NCI-H187 (cell line): ENCODE measurements around the gene LDB2.

Experiments used
- DNase-seq, 2 experiments: peaks; one replicate each; lab custom pipeline; 2025; lab: John Stamatoyannopoulos, UW

The LDB2 gene

GRCh38 chr4:16685536-16685935, 212.9 kb downstream of the LDB2 start:
- no peak for DNase-seq

DNA sequence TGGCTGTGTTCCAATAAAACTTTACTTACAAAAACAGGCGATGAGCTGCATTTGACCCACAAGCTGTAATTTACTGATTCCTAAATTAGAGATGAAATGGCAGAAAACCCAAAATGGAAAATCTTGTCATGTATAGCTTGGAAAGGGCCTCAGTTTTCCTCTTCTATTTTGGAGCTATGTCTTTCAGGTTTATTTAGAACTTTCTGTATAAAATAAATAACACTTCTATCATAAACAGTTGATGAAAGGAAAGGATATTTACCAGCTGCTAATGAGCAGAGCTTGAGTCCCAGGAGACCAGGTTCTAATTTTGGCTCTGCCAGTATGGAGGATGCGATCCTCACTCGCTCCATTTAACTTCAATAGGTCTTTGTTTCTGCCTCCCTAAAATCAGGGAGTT, 213.5 kb downstream of the LDB2 start:
- no peak for DNase-seq

DNA sequence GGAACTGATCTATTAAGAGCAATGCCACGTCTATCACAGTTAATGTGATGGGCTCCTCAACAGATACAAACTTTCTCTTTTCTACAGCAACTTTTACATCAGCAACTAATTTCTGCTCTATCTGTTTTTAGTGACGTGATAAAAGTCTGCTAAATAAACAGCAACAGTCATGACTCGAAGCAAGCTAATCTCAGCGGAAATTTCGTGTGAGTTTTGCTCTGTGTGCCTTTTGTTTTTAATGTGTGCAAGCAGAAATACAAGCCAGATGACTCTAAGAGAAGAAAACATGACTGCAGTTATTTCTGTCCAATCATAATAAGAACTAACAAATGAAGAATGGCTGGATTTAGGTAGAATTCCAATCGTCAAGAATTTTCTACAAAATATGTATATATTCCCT, 214.3 kb downstream of the LDB2 start:
- no peak for DNase-seq

DNA sequence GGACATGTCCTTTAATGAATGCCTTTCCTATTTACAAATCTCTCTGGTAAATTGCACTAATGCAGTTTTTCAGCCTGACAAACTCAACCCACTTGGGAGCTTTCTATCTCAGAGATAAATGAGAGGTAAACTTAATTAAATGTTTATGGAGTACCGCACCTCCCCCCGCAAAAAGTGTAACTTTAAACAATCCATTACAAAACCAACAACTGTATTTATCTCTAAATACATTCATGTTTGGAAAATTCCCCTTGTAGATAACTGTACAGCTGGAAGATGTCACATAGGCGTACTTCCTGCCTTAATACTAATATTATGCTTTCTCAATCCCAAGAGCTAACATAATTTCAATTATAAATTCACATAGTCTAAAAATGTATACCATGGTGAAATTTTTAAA, 215.5 kb downstream of the LDB2 start:
- DNase-seq = no peak

DNA sequence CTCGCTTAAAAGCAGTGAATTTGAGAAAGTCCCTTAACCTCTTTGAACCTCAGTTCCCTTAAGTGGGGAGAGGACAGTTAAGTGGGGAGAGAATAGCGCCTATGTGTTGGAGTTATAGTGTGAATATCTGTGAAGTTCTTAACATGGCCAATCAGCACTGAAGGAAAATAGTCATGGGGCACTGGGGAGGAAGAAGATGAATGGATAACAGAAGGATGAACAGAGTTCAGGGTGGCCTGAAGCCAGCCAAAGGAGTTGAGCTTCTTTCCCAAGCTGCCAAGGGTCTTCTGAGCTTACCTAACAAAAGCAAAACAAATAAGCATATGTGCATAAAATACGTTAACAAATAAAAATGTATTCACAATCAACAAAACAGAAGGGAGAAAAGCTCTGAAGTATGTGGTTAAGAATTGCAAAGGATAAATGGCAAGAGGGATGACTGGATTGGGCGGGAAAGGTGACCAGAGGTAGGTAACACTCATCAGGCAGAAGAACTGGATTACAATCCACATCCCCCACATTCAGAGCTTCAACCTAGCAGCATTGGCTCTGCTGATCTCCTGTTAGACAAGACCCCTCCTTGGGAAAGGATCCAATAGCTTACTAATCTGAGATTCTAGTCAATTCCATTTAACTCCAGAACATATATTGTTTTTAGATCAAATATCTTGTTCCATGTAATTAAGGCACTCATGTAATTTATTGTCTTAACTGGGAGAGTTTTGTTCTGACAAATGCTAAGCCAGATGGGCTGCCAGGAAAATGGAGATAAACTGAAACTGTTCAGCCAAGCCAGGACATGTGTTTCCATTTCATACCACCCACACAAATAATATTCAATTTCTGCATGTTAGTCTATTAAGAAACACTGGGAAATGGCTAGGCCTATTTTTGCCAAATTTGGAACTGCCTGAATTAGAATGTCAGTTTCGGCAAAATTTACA, 221.2 kb downstream of the LDB2 start:
- DNase-seq = no peak

GRCh38 chr4:16676230-16676770, 222.1 kb downstream of the LDB2 start:
- no peak for DNase-seq

DNA sequence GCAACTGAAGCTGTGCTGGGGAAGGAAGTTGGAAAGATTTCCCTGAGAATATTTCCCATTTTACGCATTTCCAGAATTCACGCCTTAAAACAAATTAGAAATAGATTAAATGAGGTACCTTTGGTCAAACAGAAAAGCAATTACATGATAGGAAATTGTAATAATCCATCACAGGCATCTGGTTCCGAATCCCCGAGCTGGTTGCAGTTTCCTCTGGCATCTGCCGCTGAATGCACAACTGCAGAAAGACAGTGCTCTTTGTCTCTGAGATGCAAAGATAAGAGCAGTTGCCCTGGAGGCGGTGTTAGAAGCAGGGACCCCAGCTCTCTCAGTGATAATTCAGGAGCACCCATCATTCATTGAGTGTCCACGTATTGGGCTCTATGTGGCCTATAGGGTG, 224.4 kb downstream of the LDB2 start:
- DNase-seq = no peak

DNA sequence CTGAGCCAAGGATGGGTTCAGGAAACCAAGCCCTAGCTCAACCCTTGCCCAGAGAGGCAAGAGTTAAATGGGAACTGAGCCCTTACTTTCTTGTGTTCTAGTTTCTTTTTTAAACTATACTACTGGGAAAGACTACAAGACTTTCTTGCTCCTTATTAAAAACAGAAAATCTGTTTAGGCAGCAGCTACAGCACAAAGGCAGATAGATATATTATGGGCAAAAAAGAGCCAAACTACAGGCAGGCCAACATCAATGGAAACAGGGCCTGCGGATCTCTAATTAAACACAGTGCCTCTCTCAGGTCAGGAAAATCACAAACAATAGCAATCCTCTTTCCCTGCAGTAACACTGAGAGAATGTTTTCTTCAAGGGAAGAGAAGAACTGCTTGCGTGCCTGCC, 226.0 kb downstream of the LDB2 start:
- DNase-seq = no peak

GRCh38 chr4:16671741-16672140, 226.7 kb downstream of the LDB2 start:
- no peak for DNase-seq

- DNase-seq = no peak
Measured at GRCh38 chr4:16670727-16671126, 227.7 kb downstream of the LDB2 start.

DNA sequence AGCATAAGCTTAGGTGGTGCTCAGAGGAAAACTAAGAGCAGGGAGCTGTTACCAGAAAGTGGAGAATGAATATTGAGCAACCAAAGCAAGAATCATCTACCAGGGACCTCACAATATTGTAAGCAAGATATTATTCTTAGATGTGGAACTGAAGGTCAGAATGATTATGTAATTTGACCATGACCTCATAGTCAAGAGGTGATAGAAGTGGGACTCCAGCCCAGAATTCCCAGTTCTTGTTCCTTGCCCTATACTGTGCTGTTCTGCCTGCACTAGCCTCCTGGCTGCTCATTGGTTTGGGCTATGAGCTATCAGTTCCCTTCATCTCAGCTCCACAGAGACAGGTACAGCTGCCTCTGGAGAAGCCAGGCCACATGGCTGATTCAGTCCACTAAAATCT, 229.4 kb downstream of the LDB2 start:
- DNase-seq = no peak

- DNase-seq = no peak
Measured at GRCh38 chr4:16668488-16668887, 230.0 kb downstream of the LDB2 start.

DNA sequence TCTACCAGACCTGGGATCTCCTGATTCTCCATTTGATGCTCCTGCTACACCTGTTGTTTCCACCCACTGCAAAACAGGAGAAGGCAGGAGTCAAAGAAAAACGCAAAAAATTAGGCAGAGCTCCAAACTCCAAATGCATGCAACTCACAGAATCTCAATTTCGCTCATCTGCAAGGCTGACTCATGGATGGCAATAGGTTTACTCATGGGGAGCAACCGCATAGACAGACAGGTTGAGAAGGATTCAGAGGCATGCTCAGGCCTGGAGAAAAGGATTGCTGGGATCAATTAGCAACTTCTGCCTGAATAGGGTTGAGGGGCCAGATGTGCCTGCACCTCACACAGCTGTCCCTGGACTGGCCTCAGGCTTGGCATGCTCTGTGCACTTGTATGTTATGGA, 231.0 kb downstream of the LDB2 start:
- DNase-seq = no peak

GRCh38 chr4:16665942-16666551, 232.4 kb downstream of the LDB2 start:
- no peak for DNase-seq

- DNase-seq = no peak
Measured at GRCh38 chr4:16663732-16664131, 234.7 kb downstream of the LDB2 start.

DNA sequence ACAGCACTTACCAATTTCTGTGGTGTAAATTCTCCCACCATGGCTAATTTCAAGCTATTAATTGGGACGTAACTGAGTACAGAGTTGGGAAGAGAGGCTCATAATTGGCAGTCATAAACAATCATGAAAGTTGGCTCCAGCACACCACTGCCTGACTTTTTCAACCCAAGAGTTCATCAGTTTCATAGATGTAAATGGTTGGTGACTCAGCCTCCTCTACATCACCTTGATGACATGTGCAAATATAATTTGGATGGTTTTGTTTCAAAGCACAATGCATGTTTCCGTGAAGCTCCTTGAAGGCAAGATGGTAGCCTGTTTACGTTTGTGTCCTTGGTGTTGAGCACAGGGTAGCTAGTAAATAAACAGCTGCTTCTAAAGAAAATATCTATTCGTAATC, 235.1 kb downstream of the LDB2 start:
- DNase-seq = no peak

DNA sequence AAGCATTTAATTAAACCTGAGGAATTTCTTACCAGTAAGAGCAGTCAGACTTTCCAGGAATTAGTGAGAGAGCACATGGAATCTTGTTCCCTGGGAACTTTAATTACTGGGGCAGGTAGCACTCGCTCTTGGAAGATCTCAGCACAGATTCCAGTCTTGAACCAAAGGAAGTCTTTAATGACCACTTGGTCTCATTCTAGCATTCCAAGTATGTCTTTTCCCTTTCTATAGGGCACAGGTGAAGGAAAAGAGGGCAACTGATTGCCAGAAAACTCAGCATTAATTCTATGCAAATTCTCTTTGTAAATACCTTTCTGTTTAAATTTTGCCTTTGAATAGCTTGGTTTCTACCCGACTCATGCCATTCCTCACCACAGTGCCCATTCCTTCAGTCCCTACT, 236.6 kb downstream of the LDB2 start:
- no peak for DNase-seq

- no peak for DNase-seq
Measured at GRCh38 chr4:16660656-16661055, 237.8 kb downstream of the LDB2 start.

DNA sequence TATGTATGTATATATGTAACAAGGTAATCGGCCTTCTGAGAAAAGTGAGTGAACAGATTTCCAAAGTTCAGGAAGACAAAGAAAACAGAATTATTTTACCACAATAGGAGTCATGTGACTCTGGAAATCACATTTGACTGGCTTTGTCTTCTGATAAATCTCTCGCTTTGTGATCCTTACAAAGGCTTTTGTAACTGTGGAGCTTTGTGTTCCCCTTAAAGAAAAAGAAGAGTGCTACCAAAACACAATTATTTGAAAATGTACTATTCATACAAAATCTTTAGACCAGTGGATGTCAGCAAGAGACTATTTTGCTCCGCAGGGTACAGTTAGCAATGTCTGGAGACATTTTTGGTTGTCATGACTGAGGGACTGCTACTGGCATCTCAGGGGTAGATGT, 238.8 kb downstream of the LDB2 start:
- no peak for DNase-seq

GRCh38 chr4:16659079-16659478, 239.4 kb downstream of the LDB2 start:
- DNase-seq = no peak

DNA sequence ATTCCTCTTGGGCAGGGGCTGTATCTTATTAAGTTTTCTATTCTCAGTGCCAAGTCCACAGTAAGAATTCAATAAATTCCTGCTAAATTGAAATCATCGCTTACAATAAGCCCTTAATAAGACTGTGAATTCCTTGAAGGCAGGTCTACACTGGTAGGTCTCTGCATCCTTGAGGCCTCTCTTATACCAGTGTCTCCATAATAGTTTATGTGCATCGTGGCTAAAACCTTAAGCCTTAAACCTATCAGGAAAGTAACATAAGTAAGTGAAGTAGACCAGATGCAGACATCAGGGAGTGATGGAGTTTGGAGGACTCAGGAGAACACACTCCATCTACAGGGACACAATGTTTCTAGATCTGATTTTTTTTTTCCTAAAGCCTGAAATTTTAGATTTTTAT, 240.3 kb downstream of the LDB2 start:
- no peak for DNase-seq

GRCh38 chr4:16655111-16655510, 243.3 kb downstream of the LDB2 start:
- DNase-seq = no peak

DNA sequence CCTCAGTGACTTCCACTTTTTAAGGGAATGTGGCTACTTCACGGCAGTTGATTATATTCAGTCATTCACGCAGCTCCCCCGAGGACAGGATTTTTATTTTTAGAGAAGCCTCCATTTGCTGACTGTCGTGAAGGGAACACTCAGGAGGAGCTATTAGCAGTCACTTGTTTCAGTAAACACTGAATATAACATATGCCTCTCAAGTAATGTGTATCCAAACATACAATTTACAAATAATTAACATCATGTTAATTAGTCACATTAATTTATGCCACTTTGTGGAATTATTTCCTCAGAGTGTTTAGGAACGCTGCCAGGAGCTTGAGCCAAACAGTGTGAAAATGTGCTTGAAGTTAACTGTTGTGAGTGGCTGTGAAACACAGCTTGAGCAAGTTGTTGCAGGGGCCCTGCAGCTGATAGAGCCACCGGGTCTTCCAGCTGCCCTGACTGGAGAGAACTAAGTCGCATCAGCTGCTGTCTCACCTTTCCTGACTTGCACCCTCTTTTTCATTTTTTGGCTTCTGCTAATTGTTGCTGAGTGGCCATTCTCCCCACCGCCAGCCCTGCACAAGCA, 245.6 kb downstream of the LDB2 start:
- no peak for DNase-seq
